Vagina (tissue), 2 donors: Measurements from ENCODE around the gene COMMD6.

Experiments used
- POLR2A ChIP-seq, 2 donors: fragments of 450-650 bp; IDR thresholded peaks; one replicate each; pipeline ENCODE4 v1.6.1; 2017; ENCODE audit warnings: antibody characterized with exemption in 2 of 2, mild to moderate bottlenecking in 2 of 2, moderate library complexity in 2 of 2
- POLR2AphosphoS5 ChIP-seq, 2 donors: sonication (generic); formaldehyde crosslinking; IDR thresholded peaks; one replicate each; pipeline ENCODE4 v1.9.0; 2017; ENCODE audit warnings: antibody characterized with exemption in 2 of 2, mild to moderate bottlenecking in 2 of 2, low read depth in 1 of 2; ENCODE audit not compliant: insufficient read depth in 1 of 2
- TF ChIP-seq, protein P1 (sequence below), 3 experiments: fragments of 450-650 bp in 2 of 3; fragments of 200-600 bp in 1 of 3; sonication (generic) in 1 of 3; IDR thresholded peaks; one replicate each; pipeline ENCODE4 v1.5.1; 2017 to 2019; ENCODE audit warnings: antibody characterized with exemption in 3 of 3, mild to moderate bottlenecking in 2 of 3, moderate library complexity in 2 of 3

GRCh38 chr13:75533861-75534260 lies 3.8 kb downstream of the COMMD6 start:
- TF ChIP-seq POLR2A (IDR thresholded peaks at IDR 0.05) (no peak), POLR2AphosphoS5 (IDR thresholded peaks at IDR 0.05; ENCODE audit: insufficient read depth in 1 of 2, low read depth in 1 of 2) (no peak)
- TF ChIP-seq, protein P1, sequence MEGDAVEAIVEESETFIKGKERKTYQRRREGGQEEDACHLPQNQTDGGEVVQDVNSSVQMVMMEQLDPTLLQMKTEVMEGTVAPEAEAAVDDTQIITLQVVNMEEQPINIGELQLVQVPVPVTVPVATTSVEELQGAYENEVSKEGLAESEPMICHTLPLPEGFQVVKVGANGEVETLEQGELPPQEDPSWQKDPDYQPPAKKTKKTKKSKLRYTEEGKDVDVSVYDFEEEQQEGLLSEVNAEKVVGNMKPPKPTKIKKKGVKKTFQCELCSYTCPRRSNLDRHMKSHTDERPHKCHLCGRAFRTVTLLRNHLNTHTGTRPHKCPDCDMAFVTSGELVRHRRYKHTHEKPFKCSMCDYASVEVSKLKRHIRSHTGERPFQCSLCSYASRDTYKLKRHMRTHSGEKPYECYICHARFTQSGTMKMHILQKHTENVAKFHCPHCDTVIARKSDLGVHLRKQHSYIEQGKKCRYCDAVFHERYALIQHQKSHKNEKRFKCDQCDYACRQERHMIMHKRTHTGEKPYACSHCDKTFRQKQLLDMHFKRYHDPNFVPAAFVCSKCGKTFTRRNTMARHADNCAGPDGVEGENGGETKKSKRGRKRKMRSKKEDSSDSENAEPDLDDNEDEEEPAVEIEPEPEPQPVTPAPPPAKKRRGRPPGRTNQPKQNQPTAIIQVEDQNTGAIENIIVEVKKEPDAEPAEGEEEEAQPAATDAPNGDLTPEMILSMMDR (IDR thresholded peaks at IDR 0.05): no peak
